CD4-positive, alpha-beta T cell treated with Interleukin-1 beta for 1 hour (primary cell): Measurements from ENCODE around the gene RPL34.
A peak's percentile ranks its signal among the peaks of the same experiment; 100 is the strongest.
"Not testable (repeated sequence)": the region's sequence is repeated elsewhere in the genome, so short reads cannot be mapped to it uniquely, and the experiment has no call there.

Experiments used
- DNase-seq, 2 donors: peaks; one replicate each; pipeline ENCODE4 v3.0.0-alpha.2; 2020 to 2022

RPL34 gene

GRCh38 chr4:108620101-108620932 is at the start of gene RPL34:
Gene RPL34, plus strand, starts transcription at chr4:108620576. Its CDS starts 1,384 bp downstream, at chr4:108621960.
- DNase-seq, result peak; percentile 98

GRCh38 chr4:108570993-108571569 is 49.3 kb upstream of the RPL34 start:
- no peak for DNase-seq

- no peak for DNase-seq
Observed at GRCh38 chr4:108574402-108574801, 46.0 kb upstream of the RPL34 start.

GRCh38 chr4:108581083-108581482 is 39.3 kb upstream of the RPL34 start:
- no peak for DNase-seq

GRCh38 chr4:108586778-108587177 is 33.6 kb upstream of the RPL34 start:
- DNase-seq, result no peak

GRCh38 chr4:108588878-108589277 is 31.5 kb upstream of the RPL34 start:
- DNase-seq, result no peak

GRCh38 chr4:108589961-108590360 is 30.4 kb upstream of the RPL34 start:
- DNase-seq, result no peak

- no peak for DNase-seq
Observed at GRCh38 chr4:108590776-108591175, 29.6 kb upstream of the RPL34 start.

- DNase-seq, result no peak
Observed at GRCh38 chr4:108592674-108592986, 27.7 kb upstream of the RPL34 start.

- DNase-seq, result not testable (repeated sequence)
Observed at GRCh38 chr4:108594296-108594695, 26.1 kb upstream of the RPL34 start.

- DNase-seq, result no peak
Observed at GRCh38 chr4:108596344-108596743, 24.0 kb upstream of the RPL34 start.

GRCh38 chr4:108601106-108601505 is 19.3 kb upstream of the RPL34 start:
- DNase-seq, result no peak

GRCh38 chr4:108601532-108601931 is 18.8 kb upstream of the RPL34 start:
- DNase-seq, result no peak

- DNase-seq, result no peak
Observed at GRCh38 chr4:108602163-108602562, 18.2 kb upstream of the RPL34 start.

GRCh38 chr4:108607079-108607815 is 13.1 kb upstream of the RPL34 start:
- DNase-seq, result no peak

GRCh38 chr4:108611365-108611764 is 9.0 kb upstream of the RPL34 start:
- DNase-seq, result no peak

- DNase-seq, result no peak
Observed at GRCh38 chr4:108612365-108612764, 8.0 kb upstream of the RPL34 start.

- peak; percentile 6 to 33 for DNase-seq
Observed at GRCh38 chr4:108619372-108620100, 840 bp upstream of the RPL34 start.

- no peak for DNase-seq
Observed at GRCh38 chr4:108620933-108621905, 843 bp downstream of the RPL34 start.

GRCh38 chr4:108622022-108622421 is 1.6 kb downstream of the RPL34 start:
- peak in 1 of 2 donors; percentile 17 for DNase-seq

- DNase-seq, result no peak
Observed at GRCh38 chr4:108622828-108623227, 2.5 kb downstream of the RPL34 start.
